Activated CD8-positive, alpha-beta T cell treated with anti-CD3 and anti-CD28 coated beads, Interleukin-2, amount 10 ng/mL, durations not matched to agents 7 days and 5 days (primary cell): ENCODE results near the gene SCGB1A1. TPM values are rescaled to one million over a fixed set of nuclear protein-coding genes. Genes with fewer than 3 reads are reported as not detected.
"Not testable (repeated sequence)": the region's sequence is repeated elsewhere in the genome, so short reads cannot be mapped to it uniquely, and the experiment has no call there.

Experiments used
- ATAC-seq: fragments of 150-1000 bp; cut with Tn5 transposase; one replicate; pipeline ENCODE4 v1.10.0; 2021; ENCODE audit warnings: moderate library complexity
- CTCF ChIA-PET: fragments of 350-600 bp; sonication (Branson Sonifier 250); formaldehyde crosslinking; loops from one replicate; lab custom pipeline; 2021; ENCODE audit warnings: antibody characterized with exemption; lab: Charles Lee
- POLR2A ChIA-PET: fragments of 350-600 bp; sonication (Branson Sonifier 250); formaldehyde crosslinking; loops from one replicate; lab custom pipeline; 2021; ENCODE audit warnings: antibody characterized with exemption; lab: Charles Lee
- DNase-seq: peaks from one replicate; pipeline ENCODE4 v3.0.0-alpha.2; 2020
- H3K27ac Mint-ChIP-seq: one replicate; pipeline ENCODE4 v1.8.0; 2021; ENCODE audit warnings: mild to moderate bottlenecking, mixed read lengths
- H3K27me3 Mint-ChIP-seq: one replicate; pipeline ENCODE4 v1.8.0; 2021; ENCODE audit warnings: low read depth, mixed read lengths
- H3K36me3 Mint-ChIP-seq: one replicate; pipeline ENCODE4 v1.8.0; 2021; ENCODE audit warnings: low read depth, mixed read lengths
- H3K4me1 Mint-ChIP-seq: one replicate; pipeline ENCODE4 v1.8.0; 2021; ENCODE audit warnings: low read depth, mixed read lengths
- H3K4me3 Mint-ChIP-seq: one replicate; pipeline ENCODE4 v1.8.0; 2021; ENCODE audit warnings: mild to moderate bottlenecking, mixed read lengths
- H3K9me3 Mint-ChIP-seq: one replicate; pipeline ENCODE4 v1.8.0; 2022; ENCODE audit warnings: mixed read lengths; ENCODE audit not compliant: insufficient read depth
- total RNA-seq, 2 experiments: library from RNA; stranded (reverse); gene quantifications; one replicate each; pipeline ENCODE4 v1.2.3, GENCODE V29; 2021

SCGB1A1 gene, protein sequence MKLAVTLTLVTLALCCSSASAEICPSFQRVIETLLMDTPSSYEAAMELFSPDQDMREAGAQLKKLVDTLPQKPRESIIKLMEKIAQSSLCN
- not detected for total RNA-seq

DNA sequence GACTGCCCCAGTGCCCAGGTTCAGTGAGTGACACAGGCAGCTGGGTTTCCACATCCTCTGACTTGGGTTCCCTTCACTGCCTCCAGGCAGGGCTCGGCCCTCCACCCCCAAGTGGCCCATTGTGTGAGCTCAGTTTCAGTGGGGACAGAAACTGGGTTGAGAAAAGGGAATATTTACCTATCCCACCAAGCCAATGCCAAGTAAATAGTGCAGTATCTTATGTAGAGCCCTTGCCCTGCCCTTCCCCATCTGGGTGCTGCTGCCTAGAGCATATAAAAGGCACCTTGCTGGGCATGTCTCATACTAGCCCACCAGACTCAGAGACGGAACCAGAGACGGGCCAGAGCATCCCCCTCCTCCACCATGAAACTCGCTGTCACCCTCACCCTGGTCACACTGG, at the start of gene SCGB1A1:
SCGB1A1 (plus strand) TSS at position 301 of the 400 bp plus-strand sequence; CDS start at position 364, 63 bp downstream.
- CTCF ChIA-PET: interaction anchor here (1.1 to 2.0 kb wide), 5 partner anchors 17 to 141 kb away, joined by 3 to 8 read pairs (median 5); no protein-coding TSS in a partner anchor
- ATAC-seq (no peak), DNase-seq (no peak)
- no peaks in the 10 kb centered on the region for H3K9me3 Mint-ChIP-seq
- peaks cover 9% of the 10 kb centered on the region for H3K4me1 Mint-ChIP-seq
- POLR2A ChIA-PET: interaction anchor here (0.5 kb wide), 1 partner anchor 62 kb away, joined by 3 read pairs; no protein-coding TSS in a partner anchor
- no peaks in the 10 kb centered on the region for H3K36me3 Mint-ChIP-seq
- H3K27ac Mint-ChIP-seq: no peak within 1 kb of the TSS
- no peak within 1 kb of the TSS for H3K4me3 Mint-ChIP-seq
- H3K27me3 Mint-ChIP-seq: peaks cover 18% of the 10 kb centered on the region

DNA sequence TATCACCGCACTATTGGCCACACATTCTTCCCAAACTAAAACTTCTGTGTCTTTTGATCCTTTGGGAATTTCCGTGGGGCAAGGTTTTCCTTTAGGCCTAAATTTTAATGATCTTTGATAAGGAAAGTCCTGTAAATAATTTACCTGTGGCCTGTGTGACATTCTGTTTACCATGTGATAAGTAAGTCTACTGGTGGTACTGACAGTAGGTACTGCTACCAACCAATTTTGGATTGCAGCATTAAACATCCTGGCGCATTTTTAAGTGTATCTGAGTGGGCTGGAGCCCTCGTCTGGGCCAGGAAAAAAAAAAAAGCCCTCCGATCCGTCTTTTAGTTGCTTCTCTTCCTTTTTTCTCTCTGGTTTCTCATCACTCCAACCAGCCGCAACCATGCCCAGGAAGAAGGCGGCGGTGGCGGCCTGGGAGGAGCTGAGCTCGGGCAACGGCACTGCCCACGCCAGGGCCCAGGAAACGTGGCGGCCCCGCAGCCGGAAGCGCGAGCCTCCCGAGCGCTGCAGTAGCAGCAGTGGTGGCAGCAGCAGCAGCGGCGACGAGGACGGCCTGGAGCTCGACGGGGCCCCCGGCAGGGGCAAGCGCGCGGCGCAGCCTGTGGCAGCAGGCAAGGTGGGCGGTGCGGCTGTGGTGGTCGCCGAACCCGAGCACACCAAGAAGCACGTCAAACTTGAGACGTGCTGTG, 47.9 kb upstream of the SCGB1A1 start:
- peak; percentile 91 for ATAC-seq
- H3K36me3 Mint-ChIP-seq: no peaks in the 10 kb centered on the region
- H3K27me3 Mint-ChIP-seq: no peaks in the 10 kb centered on the region
- peak overlapping the region; percentile 64 for H3K4me3 Mint-ChIP-seq
- peak overlapping the region; percentile 86 for H3K27ac Mint-ChIP-seq
- peaks cover 31% of the 10 kb centered on the region for H3K4me1 Mint-ChIP-seq
- POLR2A ChIA-PET: interaction anchor here (0.6 to 1.2 kb wide), 3 partner anchors 33 to 221 kb away, joined by 3 to 5 read pairs (median 3); partner anchors contain the start of genes ASRGL1 and TUT1
- H3K9me3 Mint-ChIP-seq: no peaks in the 10 kb centered on the region
- CTCF ChIA-PET: interaction anchor here (0.9 to 2.1 kb wide), 4 partner anchors 25 to 54 kb away, joined by 3 to 7 read pairs (median 4); partner anchors contain the start of gene ASRGL1
- DNase-seq: peak; percentile 58

- POLR2A ChIA-PET: no interaction called here
- H3K4me3 Mint-ChIP-seq: no peak overlapping the region
- DNase-seq (peak; percentile 30), ATAC-seq (peak; percentile 52)
- peaks cover 4% of the 10 kb centered on the region for H3K27me3 Mint-ChIP-seq
- CTCF ChIA-PET: interaction anchor here (1.5 to 2.3 kb wide), 2 partner anchors 20 to 32 kb away, joined by 3 to 9 read pairs; no protein-coding TSS in a partner anchor
- no peaks in the 10 kb centered on the region for H3K9me3 Mint-ChIP-seq
- H3K36me3 Mint-ChIP-seq: no peaks in the 10 kb centered on the region
- peaks cover 31% of the 10 kb centered on the region for H3K4me1 Mint-ChIP-seq
- H3K27ac Mint-ChIP-seq: peak overlapping the region; percentile 39
Observed at GRCh38 chr11:62372871-62373270, 46.0 kb upstream of the SCGB1A1 start.

DNA sequence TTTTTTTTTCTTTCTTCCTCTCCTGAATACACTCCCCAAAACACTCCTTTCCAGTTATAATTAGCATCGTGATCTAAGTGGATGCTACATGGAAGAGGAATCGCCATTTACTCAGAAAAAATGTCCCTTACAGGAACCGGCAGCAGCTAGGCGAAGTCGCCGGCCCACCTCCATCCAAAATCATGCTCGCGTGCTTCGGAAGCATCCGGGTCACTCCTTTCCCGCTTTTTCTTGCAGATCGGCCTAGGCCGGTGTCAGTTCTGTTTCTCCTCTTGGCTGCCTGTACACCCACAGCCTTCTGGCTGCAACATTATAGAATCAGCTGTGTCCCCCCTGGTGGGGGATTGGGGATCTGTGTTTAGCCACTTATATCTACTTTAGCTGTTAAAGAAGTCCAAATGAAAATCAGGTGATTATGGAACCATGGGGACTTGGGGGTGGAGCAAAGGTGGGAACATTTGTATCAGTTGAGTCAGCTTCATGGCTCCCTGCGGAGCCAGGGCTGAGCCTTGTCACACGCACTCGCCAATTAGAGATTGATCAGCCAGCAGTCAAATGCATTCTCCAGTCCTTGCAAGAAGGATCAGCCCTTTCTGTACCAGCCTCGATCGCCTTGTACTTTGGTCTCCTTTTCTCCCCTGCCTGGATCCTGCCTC, 45.2 kb upstream of the SCGB1A1 start:
- Mint-ChIP-seq H3K27me3 (peaks cover 7% of the 10 kb centered on the region), H3K27ac (no peak overlapping the region), H3K9me3 (no peaks in the 10 kb centered on the region), H3K4me1 (peaks cover 28% of the 10 kb centered on the region), H3K4me3 (no peak overlapping the region), H3K36me3 (no peaks in the 10 kb centered on the region)
- CTCF ChIA-PET: interaction anchor here (0.7 to 2.3 kb wide), 2 partner anchors 33 to 156 kb away, joined by 3 to 9 read pairs; no protein-coding TSS in a partner anchor
- ATAC-seq (no peak), DNase-seq (no peak)
- POLR2A ChIA-PET: no interaction called here

DNA sequence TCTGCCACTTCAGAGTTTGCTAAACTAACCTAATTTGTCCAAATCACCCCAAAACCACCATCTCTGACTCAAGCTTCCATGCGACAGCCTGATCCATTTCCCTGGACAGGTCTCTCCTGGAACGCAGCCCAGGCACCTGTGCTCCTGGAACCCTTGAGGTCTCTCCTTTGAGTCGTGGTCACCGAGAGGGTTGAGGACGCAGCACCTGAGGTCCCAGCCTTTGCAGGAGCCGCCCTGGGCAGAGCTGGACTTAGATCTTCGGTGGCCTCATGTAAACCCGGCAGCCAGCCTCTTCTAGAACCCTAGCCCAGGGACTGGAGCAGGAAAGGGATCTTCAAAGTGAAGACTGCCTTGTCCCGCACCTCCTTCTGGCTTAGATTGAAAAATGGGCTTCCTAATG, 44.0 kb upstream of the SCGB1A1 start:
- ChIA-PET POLR2A (no interaction called here), CTCF (interaction anchor here (1.3 kb wide), 1 partner anchor 50 kb away, joined by 3 read pairs; no protein-coding TSS in a partner anchor)
- no peak for ATAC-seq
- DNase-seq: no peak
- Mint-ChIP-seq H3K4me3 (no peak overlapping the region), H3K4me1 (peaks cover 28% of the 10 kb centered on the region), H3K9me3 (no peaks in the 10 kb centered on the region), H3K36me3 (no peaks in the 10 kb centered on the region), H3K27me3 (peaks cover 14% of the 10 kb centered on the region), H3K27ac (no peak overlapping the region)

DNA sequence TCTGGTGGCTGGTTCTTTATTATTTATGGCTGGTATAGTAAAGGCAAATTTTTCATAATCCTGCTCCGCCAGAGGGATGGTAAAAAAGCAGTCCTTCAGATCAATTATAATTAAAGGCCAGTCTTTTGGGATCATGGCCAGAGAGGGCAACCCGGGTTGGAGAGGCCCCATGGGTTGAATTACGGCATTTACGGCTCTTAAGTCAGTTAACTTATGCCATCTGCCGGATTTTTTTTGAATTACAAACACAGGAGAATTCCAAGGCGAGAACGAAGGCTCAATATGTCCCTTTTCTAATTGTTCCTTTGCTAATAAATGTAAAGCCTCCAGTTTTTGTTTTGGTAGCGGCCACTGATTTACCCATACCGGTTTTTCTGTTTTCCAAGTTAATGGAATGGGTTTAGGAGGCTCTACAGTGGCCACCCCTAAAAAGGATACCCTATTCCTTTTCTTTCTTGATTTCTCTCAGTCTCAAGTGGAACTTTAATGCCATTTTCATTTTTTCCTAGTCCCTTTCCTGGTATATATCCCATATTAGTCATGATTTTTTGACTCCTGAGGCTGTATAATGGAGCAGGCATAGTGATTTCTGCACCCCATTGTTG, 40.3 kb upstream of the SCGB1A1 start:
- CTCF ChIA-PET: interaction anchor here (0.8 to 3.2 kb wide), 10 partner anchors 11 to 208 kb away, joined by 3 to 50 read pairs (median 4); partner anchors contain the start of gene ASRGL1
- H3K4me3 Mint-ChIP-seq, H3K27ac Mint-ChIP-seq, POLR2A ChIA-PET, ATAC-seq, H3K9me3 Mint-ChIP-seq, H3K36me3 Mint-ChIP-seq: not testable (repeated sequence)
- peak; percentile 35 for DNase-seq
- H3K4me1 Mint-ChIP-seq: peaks cover 12% of the 10 kb centered on the region
- peaks cover 18% of the 10 kb centered on the region for H3K27me3 Mint-ChIP-seq

- Mint-ChIP-seq H3K27me3 (peaks cover 18% of the 10 kb centered on the region), H3K4me1 (peaks cover 12% of the 10 kb centered on the region)
- CTCF ChIA-PET: interaction anchor here (0.7 to 1.6 kb wide), 8 partner anchors 12 to 180 kb away, joined by 3 to 13 read pairs (median 5); partner anchors contain the start of gene ASRGL1
- H3K9me3 Mint-ChIP-seq, DNase-seq, H3K36me3 Mint-ChIP-seq, H3K4me3 Mint-ChIP-seq, ATAC-seq, H3K27ac Mint-ChIP-seq, POLR2A ChIA-PET: not testable (repeated sequence)
Observed at GRCh38 chr11:62379586-62379985, 39.2 kb upstream of the SCGB1A1 start.

- H3K4me3 Mint-ChIP-seq, POLR2A ChIA-PET, H3K9me3 Mint-ChIP-seq, H3K36me3 Mint-ChIP-seq, H3K27ac Mint-ChIP-seq: not testable (repeated sequence)
- peaks cover 18% of the 10 kb centered on the region for H3K27me3 Mint-ChIP-seq
- DNase-seq (peak; percentile 62), ATAC-seq (peak; percentile 91)
- CTCF ChIA-PET: interaction anchor here (0.8 to 1.6 kb wide), 5 partner anchors 13 to 211 kb away, joined by 4 to 18 read pairs (median 5); partner anchors contain the start of gene TUT1
- H3K4me1 Mint-ChIP-seq: peaks cover 17% of the 10 kb centered on the region
Observed at GRCh38 chr11:62380821-62381245, 38.0 kb upstream of the SCGB1A1 start.

GRCh38 chr11:62383822-62384221, 35.0 kb upstream of the SCGB1A1 start:
- H3K4me3 Mint-ChIP-seq: no peak overlapping the region
- ChIA-PET CTCF (interaction anchor here (1.2 to 1.5 kb wide), 2 partner anchors 41 to 159 kb away, joined by 3 to 6 read pairs; no protein-coding TSS in a partner anchor), POLR2A (no interaction called here)
- ATAC-seq: no peak
- peaks cover 23% of the 10 kb centered on the region for H3K4me1 Mint-ChIP-seq
- DNase-seq: no peak
- no peaks in the 10 kb centered on the region for H3K9me3 Mint-ChIP-seq
- no peak overlapping the region for H3K27ac Mint-ChIP-seq
- no peaks in the 10 kb centered on the region for H3K36me3 Mint-ChIP-seq
- H3K27me3 Mint-ChIP-seq: peaks cover 12% of the 10 kb centered on the region

DNA sequence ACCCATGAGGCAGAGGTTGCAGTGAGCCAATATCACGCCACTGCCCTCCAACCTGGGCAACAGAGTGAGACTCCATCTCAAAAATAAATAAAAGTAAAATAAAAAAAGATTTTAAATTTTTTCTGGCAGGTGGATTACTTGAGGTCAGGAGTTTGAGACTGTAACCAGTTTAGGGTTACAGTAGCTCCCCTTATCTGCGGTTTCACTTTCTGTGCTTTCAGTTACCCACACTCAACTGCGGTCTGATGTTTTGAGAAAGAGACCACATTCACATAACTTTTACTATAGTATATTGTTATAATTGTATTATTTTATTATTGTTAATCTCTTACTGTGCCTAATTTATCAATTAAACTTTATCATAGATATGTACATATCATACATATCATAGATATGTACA, 32.8 kb upstream of the SCGB1A1 start:
- H3K9me3 Mint-ChIP-seq, POLR2A ChIA-PET, H3K27me3 Mint-ChIP-seq, H3K4me3 Mint-ChIP-seq, H3K36me3 Mint-ChIP-seq, H3K27ac Mint-ChIP-seq: not testable (repeated sequence)
- ATAC-seq (peak; percentile 76), DNase-seq (peak; percentile 38)
- CTCF ChIA-PET: interaction anchor here (1.2 to 1.6 kb wide), 3 partner anchors 9 to 157 kb away, joined by 3 to 8 read pairs (median 5); no protein-coding TSS in a partner anchor
- H3K4me1 Mint-ChIP-seq: peaks cover 17% of the 10 kb centered on the region

DNA sequence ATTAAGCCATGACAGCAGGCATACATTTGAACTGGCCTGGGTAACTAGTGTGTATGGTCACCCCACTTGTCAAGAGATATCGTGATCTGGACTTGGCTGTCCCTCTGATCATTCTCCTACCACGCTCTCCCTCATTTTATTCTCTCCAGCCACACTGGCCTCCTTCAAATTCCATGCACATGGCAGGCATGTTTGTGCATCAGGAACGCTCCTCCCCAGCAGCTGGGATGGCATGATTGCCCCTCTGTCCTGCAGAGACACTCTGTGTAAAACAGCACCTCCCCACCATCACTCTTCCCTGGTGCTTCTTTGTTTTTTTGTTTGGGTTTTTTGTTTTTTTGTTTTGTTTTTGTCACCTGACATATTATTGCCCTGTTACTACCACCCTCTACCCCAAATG, 31.5 kb upstream of the SCGB1A1 start:
- no peak for DNase-seq
- Mint-ChIP-seq H3K4me3 (no peak overlapping the region), H3K9me3 (no peaks in the 10 kb centered on the region), H3K4me1 (peaks cover 13% of the 10 kb centered on the region), H3K27ac (no peak overlapping the region), H3K36me3 (no peaks in the 10 kb centered on the region), H3K27me3 (peaks cover 4% of the 10 kb centered on the region)
- no peak for ATAC-seq
- POLR2A ChIA-PET: no interaction called here
- CTCF ChIA-PET: no interaction called here
